GM21723 (cell line): ENCODE measurements around the gene ATL1.
"Not testable (repeated sequence)": the region's sequence is repeated elsewhere in the genome, so short reads cannot be mapped to it uniquely, and the experiment has no call there.

Source experiments
- ATAC-seq: cut with Tn5 transposase; IDR thresholded peaks from one replicate; pipeline ENCODE4 v1.9.1; 2021; ENCODE audit warnings: mild to moderate bottlenecking, moderate library complexity; ENCODE audit not compliant: unreplicated experiment

The ATL1 gene

DNA sequence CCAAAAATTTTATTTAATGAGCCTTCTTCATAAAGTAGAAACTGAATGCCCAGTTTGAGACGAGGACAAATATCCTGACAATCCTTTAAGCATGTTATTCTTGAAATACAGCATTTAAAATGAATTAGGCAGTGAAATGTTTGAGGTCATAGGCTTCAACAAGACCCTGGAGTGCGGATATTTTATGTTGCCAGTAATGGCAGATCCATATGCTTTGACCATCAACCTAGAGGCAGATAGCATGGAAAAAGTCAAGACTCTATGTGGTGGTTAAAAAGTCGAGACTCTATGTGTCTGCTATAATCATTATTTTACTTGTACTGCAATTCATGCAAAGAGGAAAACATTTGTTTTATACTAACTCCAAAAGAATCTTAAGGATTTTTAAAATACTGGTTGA, 25.5 kb upstream of the ATL1 start:
- no peak for ATAC-seq

DNA sequence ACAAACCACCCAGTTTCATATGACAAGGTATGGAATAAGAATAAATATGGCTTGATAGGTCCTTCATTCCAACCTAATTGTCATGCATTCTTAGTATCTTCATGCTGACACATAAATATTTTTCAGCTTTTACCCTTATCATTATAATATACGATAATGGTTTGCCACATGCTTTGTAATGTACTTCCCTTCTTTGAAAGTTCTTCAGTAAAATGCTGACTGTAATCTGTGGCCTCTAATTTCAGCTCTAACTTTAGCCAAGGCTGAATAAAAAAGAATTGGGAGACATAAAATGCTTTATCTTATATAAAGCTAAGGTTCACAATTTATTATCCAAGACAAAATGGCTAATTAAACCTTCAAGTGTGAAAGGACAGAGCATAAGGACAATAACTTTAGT, 24.9 kb upstream of the ATL1 start:
- no peak for ATAC-seq

- ATAC-seq = not testable (repeated sequence)
Measured at GRCh38 chr14:50538034-50538433, 21.9 kb upstream of the ATL1 start.

- ATAC-seq = no peak
Measured at GRCh38 chr14:50539051-50539450, 20.9 kb upstream of the ATL1 start.

- no peak for ATAC-seq
Measured at GRCh38 chr14:50541159-50541567, 18.8 kb upstream of the ATL1 start.

GRCh38 chr14:50542941-50543418, 17.0 kb upstream of the ATL1 start:
- ATAC-seq = no peak

DNA sequence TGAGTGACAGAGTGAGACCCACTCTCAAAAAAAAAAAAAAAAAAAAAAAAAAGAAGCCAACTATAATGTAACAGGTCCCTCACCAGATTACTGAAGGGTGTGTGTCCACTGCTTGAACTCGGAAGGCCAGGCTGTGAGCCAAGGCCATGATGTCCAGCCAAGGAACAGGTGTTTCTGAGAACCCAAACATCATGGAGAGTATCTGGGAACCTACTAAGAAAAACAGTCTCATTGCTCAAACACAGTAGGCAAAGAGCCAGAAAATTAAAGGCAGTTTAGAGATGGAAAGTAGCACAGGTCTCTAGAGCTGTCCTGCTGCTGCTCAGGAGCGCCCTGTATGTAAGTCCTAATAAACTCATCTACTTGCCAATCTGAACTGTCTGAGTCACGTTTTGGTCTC, 15.0 kb upstream of the ATL1 start:
- no peak for ATAC-seq

GRCh38 chr14:50545618-50546017, 14.3 kb upstream of the ATL1 start:
- no peak for ATAC-seq

- no peak for ATAC-seq
Measured at GRCh38 chr14:50550294-50550693, 9.7 kb upstream of the ATL1 start.

DNA sequence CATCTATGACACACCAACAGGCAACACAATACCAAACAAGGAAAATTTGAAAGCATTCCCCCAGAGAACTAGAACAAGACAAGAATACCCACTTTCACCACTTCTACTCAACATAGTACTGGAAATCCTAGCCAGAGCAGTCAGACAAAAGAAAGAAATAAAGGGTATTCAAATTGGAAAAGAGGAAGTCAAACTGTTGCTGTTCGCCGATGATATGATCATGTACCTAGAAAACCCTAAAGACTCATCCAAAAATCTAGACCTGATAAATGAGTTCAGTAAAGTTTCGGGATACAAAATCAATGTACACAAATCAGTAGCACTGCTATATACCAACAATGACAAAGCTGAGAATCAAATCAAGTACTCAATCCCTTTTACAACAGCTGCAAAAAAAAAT, 8.1 kb upstream of the ATL1 start:
- ATAC-seq = no peak

GRCh38 chr14:50552796-50553195, 7.1 kb upstream of the ATL1 start:
- ATAC-seq = not testable (repeated sequence)

- no peak for ATAC-seq
Measured at GRCh38 chr14:50560931-50561285, 963 bp downstream of the ATL1 start.

GRCh38 chr14:50562841-50563240, 2.9 kb downstream of the ATL1 start:
- no peak for ATAC-seq

DNA sequence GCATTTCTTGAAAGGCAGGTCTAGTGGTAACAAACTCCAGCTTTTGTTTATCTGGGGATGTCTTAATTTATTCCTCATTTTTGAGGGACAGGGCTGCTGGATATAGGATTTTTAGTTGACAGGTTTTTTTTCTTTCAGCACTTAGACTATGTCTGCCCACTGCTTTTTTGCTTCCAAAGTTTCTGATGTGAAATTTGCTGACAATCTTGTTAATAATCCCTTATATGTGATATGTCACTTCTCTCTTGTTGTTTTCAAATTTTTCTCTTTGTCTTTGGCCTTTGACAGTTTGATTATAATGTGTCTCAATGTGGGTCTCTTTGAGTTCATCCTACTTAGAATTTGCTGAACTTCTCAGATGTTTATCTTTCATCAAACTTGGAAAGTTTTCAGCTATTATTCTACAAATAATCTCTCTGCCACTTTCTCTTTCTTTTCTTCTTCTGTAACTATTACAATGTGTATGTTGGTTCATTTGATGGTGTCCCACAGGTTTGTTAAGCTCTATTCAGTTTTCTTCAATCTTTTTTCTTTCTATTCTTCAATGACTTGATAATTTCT, 9.8 kb downstream of the ATL1 start:
- ATAC-seq = no peak

DNA sequence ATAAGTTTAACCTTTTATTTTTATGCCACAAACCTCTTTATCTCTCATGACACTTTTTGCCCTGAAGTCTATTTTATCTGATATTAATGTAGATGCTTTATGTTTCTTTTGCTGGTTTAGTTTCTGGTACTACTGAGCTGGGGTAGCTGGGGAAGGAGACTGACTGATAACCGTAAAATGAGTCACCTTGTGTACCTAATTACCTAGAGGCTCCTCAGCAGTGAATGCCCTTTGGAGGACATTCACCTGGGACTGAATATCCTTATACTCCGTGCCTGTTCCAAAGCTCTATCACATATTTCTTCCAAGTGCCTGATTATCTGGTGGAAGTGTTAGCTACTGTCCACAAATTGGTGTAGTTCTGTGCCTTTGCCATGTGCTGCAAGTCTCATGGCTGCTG, 13.9 kb downstream of the ATL1 start:
- ATAC-seq = no peak

- ATAC-seq = no peak
Measured at GRCh38 chr14:50575769-50576168, 15.8 kb downstream of the ATL1 start.

- no peak for ATAC-seq
Measured at GRCh38 chr14:50577982-50578381, 18.0 kb downstream of the ATL1 start.

DNA sequence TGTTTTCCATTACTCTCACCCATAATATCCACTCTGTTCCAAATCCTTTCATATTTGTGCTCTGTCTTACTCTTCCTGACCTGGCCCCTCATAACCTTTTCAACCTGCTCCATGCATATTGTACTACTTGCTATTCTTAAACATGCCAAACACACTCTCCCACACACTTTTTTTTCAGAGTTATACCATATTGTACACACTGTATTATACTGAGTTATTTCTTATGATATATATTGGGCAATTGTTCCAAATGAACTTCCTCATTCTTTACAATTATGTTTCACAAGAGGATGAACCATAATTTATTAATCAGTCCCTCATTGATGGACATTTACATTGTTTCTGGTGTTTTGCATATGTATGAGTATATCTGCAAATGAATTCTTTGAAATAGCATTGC, 18.5 kb downstream of the ATL1 start:
- no peak for ATAC-seq

DNA sequence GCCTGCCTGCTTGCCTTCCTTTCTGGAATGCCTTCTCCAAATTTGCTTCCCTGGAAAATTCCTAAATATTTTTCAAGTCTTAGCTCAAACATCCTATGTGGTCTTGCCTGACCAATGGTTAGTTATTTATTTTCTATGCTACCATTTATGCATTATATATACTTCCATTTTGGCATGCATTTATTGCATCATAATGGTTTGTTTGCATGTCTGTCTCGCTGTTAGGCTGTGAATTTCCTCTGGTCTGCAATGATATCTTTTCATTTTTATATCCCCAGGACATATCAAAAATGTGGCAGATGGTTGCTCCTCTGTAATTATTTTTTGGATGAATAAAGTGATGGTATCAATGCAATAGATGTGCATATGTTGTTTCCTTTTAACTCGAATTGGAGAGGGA, 30.5 kb downstream of the ATL1 start:
- no peak for ATAC-seq

GRCh38 chr14:50594577-50595316, 34.8 kb downstream of the ATL1 start:
- no peak for ATAC-seq

DNA sequence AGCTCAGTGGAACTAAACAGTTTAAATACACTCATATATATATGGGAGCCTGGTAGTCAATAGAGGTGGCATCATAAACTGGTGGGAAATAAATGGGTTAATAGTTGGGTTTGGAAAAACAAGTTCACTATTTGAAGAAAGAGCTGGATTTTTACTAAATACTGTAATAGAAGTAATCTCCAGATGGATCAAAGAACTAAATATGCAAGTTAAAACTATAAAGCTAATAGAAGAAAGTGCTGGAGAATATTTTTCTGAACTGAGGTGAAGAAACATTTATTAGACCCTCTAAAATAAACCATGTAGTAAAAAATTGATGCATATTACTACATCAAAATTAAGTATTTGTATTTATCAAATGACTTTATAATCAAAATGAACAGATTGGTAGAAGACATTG, 38.8 kb downstream of the ATL1 start:
- no peak for ATAC-seq

GRCh38 chr14:50599700-50600444, 39.9 kb downstream of the ATL1 start:
- ATAC-seq = no peak
